SK-N-SH treated with all-trans-retinoic acid at 6 μM for 48 hours (cell line): ENCODE data around the gene EXOSC5.

Source experiments
- ARNTL ChIP-seq: fragments of 450-650 bp; formaldehyde crosslinking; IDR thresholded peaks from 2 replicates; pipeline ENCODE4 v1.5.0; 2020; ENCODE audit warnings: low read depth, mild to moderate bottlenecking, moderate library complexity, borderline replicate concordance
- CSDC2 ChIP-seq: fragments of 250-450 bp; sonication (Bioruptor Pico); IDR thresholded peaks from 2 replicates; pipeline ENCODE4 v1.5.0; 2020; ENCODE audit warnings: mild to moderate bottlenecking, moderate library complexity
- ISL1 ChIP-seq: fragments of 250-450 bp; sonication (Bioruptor Pico); IDR thresholded peaks from 2 replicates; pipeline ENCODE4 v2.1.2; 2022; ENCODE audit warnings: mild to moderate bottlenecking, moderate library complexity
- PPARA ChIP-seq: fragments of 250-450 bp; sonication (Bioruptor Pico); IDR thresholded peaks from 2 replicates; pipeline ENCODE4 v1.5.0; 2020; ENCODE audit warnings: mild to moderate bottlenecking, borderline replicate concordance
- RARB ChIP-seq: fragments of 250-450 bp; sonication (Bioruptor Pico); IDR thresholded peaks from 2 replicates; pipeline ENCODE4 v1.8.0; 2021; ENCODE audit warnings: mild to moderate bottlenecking, moderate library complexity
- TOX ChIP-seq: fragments of 250-450 bp; sonication (Bioruptor Pico); IDR thresholded peaks from 2 replicates; pipeline ENCODE4 v1.8.0; 2021; ENCODE audit warnings: mild to moderate bottlenecking, moderate library complexity, borderline replicate concordance
- ZC3H10 ChIP-seq: fragments of 250-450 bp; sonication (Bioruptor Pico); IDR thresholded peaks from 2 replicates; pipeline ENCODE4 v1.5.1; 2021; ENCODE audit warnings: mild to moderate bottlenecking, moderate library complexity
- ZFP3 ChIP-seq: fragments of 250-450 bp; sonication (Bioruptor Pico); IDR thresholded peaks from 2 replicates; pipeline ENCODE4 v1.5.0; 2020; ENCODE audit warnings: mild to moderate bottlenecking, moderate library complexity
- ZNF565 ChIP-seq: fragments of 450-650 bp; formaldehyde crosslinking; conservative IDR thresholded peaks from 2 replicates; pipeline ENCODE4 v1.5.0; 2020; ENCODE audit warnings: low read depth, mild to moderate bottlenecking, moderate library complexity
- ZNF70 ChIP-seq: fragments of 450-650 bp; formaldehyde crosslinking; IDR thresholded peaks from 2 replicates; pipeline ENCODE4 v1.5.0; 2020; ENCODE audit warnings: mild to moderate bottlenecking, moderate library complexity
- TF ChIP-seq, protein P1 (sequence below): fragments of 250-450 bp; sonication (Bioruptor Pico); IDR thresholded peaks from 2 replicates; pipeline ENCODE4 v1.8.0; 2020; ENCODE audit warnings: mild to moderate bottlenecking, moderate library complexity, borderline replicate concordance
- TF ChIP-seq, protein P2 (sequence below): fragments of 250-450 bp; sonication (Bioruptor Pico); IDR thresholded peaks from 2 replicates; pipeline ENCODE4 v1.5.1; 2020; ENCODE audit warnings: low read depth, mild to moderate bottlenecking, moderate library complexity
- TF ChIP-seq, protein P3 (sequence below): fragments of 250-450 bp; sonication (Bioruptor Pico); IDR thresholded peaks from 2 replicates; pipeline ENCODE4 v1.5.0; 2020; ENCODE audit warnings: mild to moderate bottlenecking, moderate library complexity

DNA sequence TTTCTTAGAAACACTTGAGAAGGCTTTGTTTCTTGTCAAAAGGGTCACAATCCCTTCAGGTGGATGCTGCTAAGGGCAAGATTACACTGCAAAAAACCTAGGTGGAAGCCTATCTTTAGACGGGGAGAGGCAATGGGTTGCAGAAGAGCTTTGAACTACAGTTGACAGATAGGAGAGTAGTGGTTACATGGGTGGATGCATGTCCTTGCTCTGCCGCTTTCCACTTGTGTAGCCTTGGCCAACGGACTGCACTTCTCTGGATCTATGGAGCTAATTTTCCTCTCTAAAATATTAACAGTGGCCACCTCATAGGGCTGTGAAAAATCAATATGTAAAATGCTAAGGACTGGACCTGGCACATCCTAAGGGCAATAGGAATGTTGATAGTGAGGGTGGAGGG, 1.4 kb upstream of the EXOSC5 start:
- no peak for TF ChIP-seq RARB (CRISPR knock-in tag)
- TF ChIP-seq, protein P1, sequence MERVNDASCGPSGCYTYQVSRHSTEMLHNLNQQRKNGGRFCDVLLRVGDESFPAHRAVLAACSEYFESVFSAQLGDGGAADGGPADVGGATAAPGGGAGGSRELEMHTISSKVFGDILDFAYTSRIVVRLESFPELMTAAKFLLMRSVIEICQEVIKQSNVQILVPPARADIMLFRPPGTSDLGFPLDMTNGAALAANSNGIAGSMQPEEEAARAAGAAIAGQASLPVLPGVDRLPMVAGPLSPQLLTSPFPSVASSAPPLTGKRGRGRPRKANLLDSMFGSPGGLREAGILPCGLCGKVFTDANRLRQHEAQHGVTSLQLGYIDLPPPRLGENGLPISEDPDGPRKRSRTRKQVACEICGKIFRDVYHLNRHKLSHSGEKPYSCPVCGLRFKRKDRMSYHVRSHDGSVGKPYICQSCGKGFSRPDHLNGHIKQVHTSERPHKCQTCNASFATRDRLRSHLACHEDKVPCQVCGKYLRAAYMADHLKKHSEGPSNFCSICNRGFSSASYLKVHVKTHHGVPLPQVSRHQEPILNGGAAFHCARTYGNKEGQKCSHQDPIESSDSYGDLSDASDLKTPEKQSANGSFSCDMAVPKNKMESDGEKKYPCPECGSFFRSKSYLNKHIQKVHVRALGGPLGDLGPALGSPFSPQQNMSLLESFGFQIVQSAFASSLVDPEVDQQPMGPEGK (CRISPR knock-in tag): no peak
- no peak for TF ChIP-seq CSDC2 (CRISPR knock-in tag)
- TF ChIP-seq TOX: no peak
- TF ChIP-seq, protein P2, sequence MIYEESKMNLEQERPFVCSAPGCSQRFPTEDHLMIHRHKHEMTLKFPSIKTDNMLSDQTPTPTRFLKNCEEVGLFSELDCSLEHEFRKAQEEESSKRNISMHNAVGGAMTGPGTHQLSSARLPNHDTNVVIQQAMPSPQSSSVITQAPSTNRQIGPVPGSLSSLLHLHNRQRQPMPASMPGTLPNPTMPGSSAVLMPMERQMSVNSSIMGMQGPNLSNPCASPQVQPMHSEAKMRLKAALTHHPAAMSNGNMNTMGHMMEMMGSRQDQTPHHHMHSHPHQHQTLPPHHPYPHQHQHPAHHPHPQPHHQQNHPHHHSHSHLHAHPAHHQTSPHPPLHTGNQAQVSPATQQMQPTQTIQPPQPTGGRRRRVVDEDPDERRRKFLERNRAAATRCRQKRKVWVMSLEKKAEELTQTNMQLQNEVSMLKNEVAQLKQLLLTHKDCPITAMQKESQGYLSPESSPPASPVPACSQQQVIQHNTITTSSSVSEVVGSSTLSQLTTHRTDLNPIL (CRISPR knock-in tag): no peak
- no peak for TF ChIP-seq ZNF565 (CRISPR knock-in tag)
- TF ChIP-seq PPARA (CRISPR knock-in tag): no peak
- TF ChIP-seq ARNTL (CRISPR knock-in tag): no peak
- TF ChIP-seq ZNF70: no peak
- TF ChIP-seq ZFP3: no peak
- no peak for TF ChIP-seq ISL1 (CRISPR knock-in tag)
- TF ChIP-seq, protein P3, sequence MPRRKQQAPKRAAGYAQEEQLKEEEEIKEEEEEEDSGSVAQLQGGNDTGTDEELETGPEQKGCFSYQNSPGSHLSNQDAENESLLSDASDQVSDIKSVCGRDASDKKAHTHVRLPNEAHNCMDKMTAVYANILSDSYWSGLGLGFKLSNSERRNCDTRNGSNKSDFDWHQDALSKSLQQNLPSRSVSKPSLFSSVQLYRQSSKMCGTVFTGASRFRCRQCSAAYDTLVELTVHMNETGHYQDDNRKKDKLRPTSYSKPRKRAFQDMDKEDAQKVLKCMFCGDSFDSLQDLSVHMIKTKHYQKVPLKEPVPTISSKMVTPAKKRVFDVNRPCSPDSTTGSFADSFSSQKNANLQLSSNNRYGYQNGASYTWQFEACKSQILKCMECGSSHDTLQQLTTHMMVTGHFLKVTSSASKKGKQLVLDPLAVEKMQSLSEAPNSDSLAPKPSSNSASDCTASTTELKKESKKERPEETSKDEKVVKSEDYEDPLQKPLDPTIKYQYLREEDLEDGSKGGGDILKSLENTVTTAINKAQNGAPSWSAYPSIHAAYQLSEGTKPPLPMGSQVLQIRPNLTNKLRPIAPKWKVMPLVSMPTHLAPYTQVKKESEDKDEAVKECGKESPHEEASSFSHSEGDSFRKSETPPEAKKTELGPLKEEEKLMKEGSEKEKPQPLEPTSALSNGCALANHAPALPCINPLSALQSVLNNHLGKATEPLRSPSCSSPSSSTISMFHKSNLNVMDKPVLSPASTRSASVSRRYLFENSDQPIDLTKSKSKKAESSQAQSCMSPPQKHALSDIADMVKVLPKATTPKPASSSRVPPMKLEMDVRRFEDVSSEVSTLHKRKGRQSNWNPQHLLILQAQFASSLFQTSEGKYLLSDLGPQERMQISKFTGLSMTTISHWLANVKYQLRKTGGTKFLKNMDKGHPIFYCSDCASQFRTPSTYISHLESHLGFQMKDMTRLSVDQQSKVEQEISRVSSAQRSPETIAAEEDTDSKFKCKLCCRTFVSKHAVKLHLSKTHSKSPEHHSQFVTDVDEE (CRISPR knock-in tag): no peak
- no peak for TF ChIP-seq ZC3H10
